Large intestine (tissue), 3 donors: Measurements from ENCODE around the gene NRP2. TPM values are rescaled to one million over a fixed set of nuclear protein-coding genes. Genes with fewer than 3 reads are reported as not detected.

Source experiments
- DNase-seq, 2 donors: peaks; one replicate each; pipeline versions ENCODE4 v3.0.0 to v3.0.0-alpha.2; 2013
- H3K27ac ChIP-seq: one replicate; pipeline ENCODE4 v1.5.1; 2013; ENCODE audit warnings: low read length
- H3K27me3 ChIP-seq: 2 replicates; pipeline ENCODE4 v1.6.1; 2013; ENCODE audit warnings: low read length; ENCODE audit not compliant: control insufficient read depth, insufficient read depth
- H3K36me3 ChIP-seq: 2 replicates; pipeline ENCODE4 v1.6.1; 2013; ENCODE audit warnings: low read length; ENCODE audit not compliant: control insufficient read depth, insufficient read depth
- H3K4me1 ChIP-seq: one replicate; pipeline ENCODE4 v1.6.1; 2013; ENCODE audit warnings: low read length; ENCODE audit not compliant: control insufficient read depth, insufficient read depth
- H3K4me3 ChIP-seq: one replicate; pipeline ENCODE4 v1.5.1; 2013; ENCODE audit warnings: low read length
- H3K9me3 ChIP-seq: one replicate; pipeline ENCODE4 v1.6.1; 2013; ENCODE audit warnings: mild to moderate bottlenecking, low read depth, low read length, moderate library complexity; ENCODE audit not compliant: control insufficient read depth
- WGBS: methylation state at CpG from one replicate; pipeline ENCODE4 v1.1.5; 2013; ENCODE audit warnings: low lambda C conversion rate; ENCODE audit not compliant: insufficient coverage; 5-methylcytosine and 5-hydroxymethylcytosine counted together
- polyA plus RNA-seq: library from polyadenylated mRNA; unstranded; fragments of 120-200 nt; gene quantifications from one replicate; pipeline ENCODE4 v1.2.1, GENCODE V29; 2013

Gene NRP2
- polyA plus RNA-seq, 1 donor, result 37.2 TPM

- no peak for DNase-seq
- WGBS, result no CpG with 5 or more reads among the region's 4 CpGs
- no peaks in the 10 kb centered on the region for H3K4me1 ChIP-seq
- H3K4me3 ChIP-seq, result no peak overlapping the region
- no peak overlapping the region for H3K27ac ChIP-seq
- H3K27me3 ChIP-seq, result no peaks in the 10 kb centered on the region
- peaks cover 9% of the 10 kb centered on the region for H3K36me3 ChIP-seq
- H3K9me3 ChIP-seq, result no peaks in the 10 kb centered on the region
Measured at GRCh38 chr2:205731583-205731981, 49.3 kb downstream of the NRP2 start.

GRCh38 chr2:205732314-205732713 lies 50.0 kb downstream of the NRP2 start:
- H3K27ac ChIP-seq, result no peak overlapping the region
- H3K27me3 ChIP-seq, result no peaks in the 10 kb centered on the region
- H3K4me3 ChIP-seq, result no peak overlapping the region
- H3K4me1 ChIP-seq, result no peaks in the 10 kb centered on the region
- DNase-seq, result no peak
- no CpG with 5 or more reads among the region's 9 CpGs for WGBS
- H3K36me3 ChIP-seq, result peaks cover 9% of the 10 kb centered on the region
- H3K9me3 ChIP-seq, result no peaks in the 10 kb centered on the region

DNA sequence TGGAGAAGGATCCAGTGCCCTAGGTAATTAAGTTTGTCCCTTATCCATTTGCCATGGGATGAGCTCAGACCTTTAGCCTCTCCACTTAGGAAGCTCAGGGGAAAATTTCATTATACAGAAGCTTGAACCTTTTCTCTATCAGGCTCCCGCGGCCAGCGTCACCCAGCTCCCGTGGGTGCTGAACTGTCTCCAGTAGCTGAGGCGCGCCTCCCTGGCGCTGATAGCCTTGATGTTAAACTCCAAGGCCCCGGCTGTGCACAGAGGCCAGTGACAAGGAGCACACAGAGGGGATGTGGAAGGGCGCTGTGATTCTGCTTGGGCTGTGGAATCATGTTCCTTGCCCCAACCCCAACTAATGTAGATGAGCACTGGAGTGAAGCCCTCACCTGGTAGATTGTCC lies 50.8 kb downstream of the NRP2 start:
- H3K27me3 ChIP-seq, result no peaks in the 10 kb centered on the region
- no peak overlapping the region for H3K4me3 ChIP-seq
- no peaks in the 10 kb centered on the region for H3K9me3 ChIP-seq
- no CpG with 5 or more reads among the region's 9 CpGs for WGBS
- H3K36me3 ChIP-seq, result peaks cover 9% of the 10 kb centered on the region
- no peaks in the 10 kb centered on the region for H3K4me1 ChIP-seq
- no peak for DNase-seq
- H3K27ac ChIP-seq, result no peak overlapping the region

DNA sequence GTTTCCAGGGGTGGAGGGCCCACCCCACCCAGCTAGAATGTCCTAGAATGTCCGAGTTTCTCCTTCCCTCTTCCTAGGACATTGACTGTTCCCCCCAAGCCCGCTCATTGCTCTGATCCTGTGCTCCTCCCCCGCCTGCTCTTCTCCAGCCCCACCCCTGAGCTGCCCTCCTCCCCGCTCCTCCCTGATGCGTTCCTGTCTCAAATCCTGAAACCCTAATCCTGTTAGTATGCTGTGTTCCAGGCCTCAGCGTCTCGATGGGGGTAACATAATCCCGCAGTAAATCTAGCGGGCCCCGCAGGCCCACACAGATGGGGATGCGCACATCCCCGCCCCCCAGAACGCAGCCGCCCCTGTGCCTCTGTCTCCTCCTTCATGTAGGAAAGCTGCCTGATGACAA lies 51.3 kb downstream of the NRP2 start:
- Histone ChIP-seq H3K4me3 (no peak overlapping the region), H3K27me3 (no peaks in the 10 kb centered on the region), H3K9me3 (no peaks in the 10 kb centered on the region), H3K4me1 (no peaks in the 10 kb centered on the region), H3K27ac (no peak overlapping the region), H3K36me3 (peaks cover 7% of the 10 kb centered on the region)
- DNase-seq, result no peak
- no CpG with 5 or more reads among the region's 14 CpGs for WGBS

- H3K4me3 ChIP-seq, result no peak overlapping the region
- 80% methylated on average over 3 of the region's 6 CpGs for WGBS
- H3K27ac ChIP-seq, result no peak overlapping the region
- H3K9me3 ChIP-seq, result no peaks in the 10 kb centered on the region
- DNase-seq, result no peak
- H3K36me3 ChIP-seq, result peaks cover 3% of the 10 kb centered on the region
- no peaks in the 10 kb centered on the region for H3K27me3 ChIP-seq
- no peaks in the 10 kb centered on the region for H3K4me1 ChIP-seq
Measured at GRCh38 chr2:205734436-205735037, 52.2 kb downstream of the NRP2 start.

DNA sequence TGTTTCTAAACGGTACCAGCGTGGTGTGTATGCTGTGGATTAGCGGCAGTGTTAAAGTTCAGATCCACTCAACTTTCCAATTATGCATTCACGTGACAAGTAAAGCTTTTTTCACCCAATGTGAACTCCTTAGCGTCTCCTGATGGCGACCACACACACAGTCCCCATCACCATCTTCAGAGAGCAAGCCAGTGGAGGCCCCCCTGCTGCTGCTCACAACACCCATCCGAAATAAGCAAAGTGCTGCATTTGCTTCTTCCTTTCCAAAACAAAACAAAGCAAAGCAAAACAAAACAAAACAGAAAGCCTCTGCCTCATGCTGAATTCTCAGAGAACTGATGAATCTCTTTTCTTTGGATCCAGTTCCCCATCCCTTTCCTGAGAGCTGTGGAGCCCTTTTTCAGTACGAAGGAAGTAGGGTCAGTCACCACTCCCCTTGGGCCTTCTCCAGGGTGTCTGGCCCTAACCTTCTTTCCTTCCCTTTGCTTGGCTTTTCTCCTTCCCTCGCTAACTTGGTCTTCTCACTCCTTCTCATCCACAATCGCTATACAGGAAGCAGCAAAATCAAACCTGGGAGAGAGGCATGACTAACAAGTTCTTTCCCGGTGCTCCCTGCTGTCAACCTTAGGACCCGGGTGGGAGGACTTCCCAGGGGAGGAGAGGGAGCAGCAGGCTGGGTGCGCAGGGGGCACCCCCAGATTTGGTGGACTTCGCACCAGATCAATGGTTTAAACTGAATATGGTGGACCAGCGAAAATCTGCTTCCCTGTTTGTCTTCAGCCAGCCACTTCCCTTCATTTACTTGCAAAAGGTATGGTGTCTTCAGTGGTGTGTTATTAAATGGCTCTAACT lies 56.0 kb downstream of the NRP2 start:
- Histone ChIP-seq H3K36me3 (peaks cover 6% of the 10 kb centered on the region), H3K4me3 (no peak overlapping the region), H3K4me1 (no peaks in the 10 kb centered on the region), H3K27me3 (no peaks in the 10 kb centered on the region), H3K9me3 (no peaks in the 10 kb centered on the region), H3K27ac (no peak overlapping the region)
- DNase-seq, result no peak
- 75% methylated on average over 3 of the region's 15 CpGs for WGBS

GRCh38 chr2:205739620-205740019 lies 57.3 kb downstream of the NRP2 start:
- H3K9me3 ChIP-seq, result no peaks in the 10 kb centered on the region
- H3K4me1 ChIP-seq, result peaks cover 5% of the 10 kb centered on the region
- no peaks in the 10 kb centered on the region for H3K27me3 ChIP-seq
- no peak overlapping the region for H3K4me3 ChIP-seq
- DNase-seq, result no peak
- WGBS, result no CpG with 5 or more reads among the region's 1 CpG
- peaks cover 10% of the 10 kb centered on the region for H3K36me3 ChIP-seq
- H3K27ac ChIP-seq, result no peak overlapping the region

DNA sequence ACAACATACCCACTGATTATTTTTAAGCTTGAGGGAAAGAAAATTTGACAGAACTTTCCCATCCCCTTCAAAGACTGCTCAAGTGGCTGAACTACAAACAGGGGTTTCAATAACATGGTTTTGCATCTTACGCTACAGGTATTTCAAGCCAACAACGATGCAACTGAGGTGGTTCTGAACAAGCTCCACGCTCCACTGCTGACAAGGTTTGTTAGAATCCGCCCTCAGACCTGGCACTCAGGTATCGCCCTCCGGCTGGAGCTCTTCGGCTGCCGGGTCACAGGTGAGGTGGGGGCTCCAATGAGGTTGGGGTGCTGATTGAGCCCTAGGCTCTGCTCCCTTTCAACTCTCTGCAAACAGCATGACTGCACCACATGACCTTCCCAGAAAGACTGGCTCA lies 58.1 kb downstream of the NRP2 start:
- Histone ChIP-seq H3K27me3 (no peaks in the 10 kb centered on the region), H3K9me3 (no peaks in the 10 kb centered on the region), H3K36me3 (peaks cover 12% of the 10 kb centered on the region), H3K4me3 (no peak overlapping the region), H3K27ac (no peak overlapping the region), H3K4me1 (peaks cover 6% of the 10 kb centered on the region)
- DNase-seq, result no peak
- no CpG with 5 or more reads among the region's 8 CpGs for WGBS

- Histone ChIP-seq H3K9me3 (no peaks in the 10 kb centered on the region), H3K36me3 (peaks cover 12% of the 10 kb centered on the region), H3K4me3 (no peak overlapping the region), H3K27me3 (no peaks in the 10 kb centered on the region), H3K4me1 (peaks cover 6% of the 10 kb centered on the region), H3K27ac (no peak overlapping the region)
- no peak for DNase-seq
- 29% methylated on average over 1 of the region's 4 CpGs for WGBS
Measured at GRCh38 chr2:205741256-205741978, 59.1 kb downstream of the NRP2 start.

- H3K27me3 ChIP-seq, result no peaks in the 10 kb centered on the region
- peaks cover 6% of the 10 kb centered on the region for H3K4me1 ChIP-seq
- WGBS, result no CpG with 5 or more reads among the region's 11 CpGs
- no peak overlapping the region for H3K27ac ChIP-seq
- peaks cover 12% of the 10 kb centered on the region for H3K36me3 ChIP-seq
- no peaks in the 10 kb centered on the region for H3K9me3 ChIP-seq
- no peak for DNase-seq
- H3K4me3 ChIP-seq, result no peak overlapping the region
Measured at GRCh38 chr2:205743137-205743536, 60.8 kb downstream of the NRP2 start.
